ENCODE measurements around the gene LRRC71. TPM values are rescaled to one million over a fixed set of nuclear protein-coding genes. Genes with fewer than 3 reads are reported as not detected.

LRRC71 gene
- total and polyA plus RNA-seq, 2 donors (not counting 1 experiment from before 2014, with no cell fraction given): not detected

DNA sequence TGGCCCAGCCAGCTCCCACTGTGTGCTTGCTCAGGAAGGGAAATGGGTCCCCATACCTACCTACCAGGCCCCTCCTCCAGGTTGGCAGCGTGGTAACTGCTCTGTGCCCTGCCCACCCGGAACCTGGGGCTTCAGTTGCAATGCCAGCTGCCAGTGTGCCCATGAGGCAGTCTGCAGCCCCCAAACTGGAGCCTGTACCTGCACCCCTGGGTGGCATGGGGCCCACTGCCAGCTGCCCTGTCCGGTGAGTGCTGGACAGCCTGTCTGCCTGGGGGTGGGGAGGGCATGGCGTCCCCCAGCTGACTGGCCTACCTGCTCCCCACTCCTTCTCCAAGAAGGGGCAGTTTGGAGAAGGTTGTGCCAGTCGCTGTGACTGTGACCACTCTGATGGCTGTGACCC lies 10.8 kb upstream of the LRRC71 start:
- CTCF ChIA-PET: no interaction called here
- TF ChIP-seq, protein P1, sequence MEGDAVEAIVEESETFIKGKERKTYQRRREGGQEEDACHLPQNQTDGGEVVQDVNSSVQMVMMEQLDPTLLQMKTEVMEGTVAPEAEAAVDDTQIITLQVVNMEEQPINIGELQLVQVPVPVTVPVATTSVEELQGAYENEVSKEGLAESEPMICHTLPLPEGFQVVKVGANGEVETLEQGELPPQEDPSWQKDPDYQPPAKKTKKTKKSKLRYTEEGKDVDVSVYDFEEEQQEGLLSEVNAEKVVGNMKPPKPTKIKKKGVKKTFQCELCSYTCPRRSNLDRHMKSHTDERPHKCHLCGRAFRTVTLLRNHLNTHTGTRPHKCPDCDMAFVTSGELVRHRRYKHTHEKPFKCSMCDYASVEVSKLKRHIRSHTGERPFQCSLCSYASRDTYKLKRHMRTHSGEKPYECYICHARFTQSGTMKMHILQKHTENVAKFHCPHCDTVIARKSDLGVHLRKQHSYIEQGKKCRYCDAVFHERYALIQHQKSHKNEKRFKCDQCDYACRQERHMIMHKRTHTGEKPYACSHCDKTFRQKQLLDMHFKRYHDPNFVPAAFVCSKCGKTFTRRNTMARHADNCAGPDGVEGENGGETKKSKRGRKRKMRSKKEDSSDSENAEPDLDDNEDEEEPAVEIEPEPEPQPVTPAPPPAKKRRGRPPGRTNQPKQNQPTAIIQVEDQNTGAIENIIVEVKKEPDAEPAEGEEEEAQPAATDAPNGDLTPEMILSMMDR (IDR thresholded peaks at IDR 0.05): no peak
- no peak for TF ChIP-seq EZH2 (IDR thresholded peaks at IDR 0.05; ENCODE audit: borderline replicate concordance, insufficient read depth, low read depth, low read length, poor library complexity, severe bottlenecking)

GRCh38 chr1:156910309-156910782 lies 10.1 kb upstream of the LRRC71 start:
- ATAC-seq (ENCODE audit: low read depth) (peak; percentile 41), DNase-seq (peak; percentile 58)
- H3K27ac Mint-ChIP-seq: no peak overlapping the region
- H3K9me3 ChIP-seq (ENCODE audit: control extremely low read depth in 1 of 3, control insufficient read depth in 2 of 3, insufficient read depth in 1 of 3, low read length in 2 of 3): peaks cover 0 to 11% (median 0%) of the 10 kb centered on the region in 3 donors
- WGBS (ENCODE audit: insufficient coverage): 79% methylated on average over 8 of the region's 18 CpGs
- H2AFZ ChIP-seq (ENCODE audit: insufficient read depth, low read depth, low read length, poor library complexity, severe bottlenecking): no peak overlapping the region
- no peak overlapping the region for H3K4me2 ChIP-seq (replicated peaks; ENCODE audit: low read depth, low read length, poor library complexity, severe bottlenecking)
- peaks cover 2% of the 10 kb centered on the region for H3K4me1 Mint-ChIP-seq
- TF ChIP-seq EZH2 (IDR thresholded peaks at IDR 0.05; ENCODE audit: borderline replicate concordance, insufficient read depth, low read depth, low read length, poor library complexity, severe bottlenecking): no peak
- TF ChIP-seq, protein P1 (IDR thresholded peaks at IDR 0.05): peak; percentile 75
- no peaks in the 10 kb centered on the region for H3K9me3 Mint-ChIP-seq (ENCODE audit: insufficient read depth)
- H3K4me3 ChIP-seq (ENCODE audit: control extremely low read depth in 1 of 5, extremely low read depth in 1 of 5, insufficient read depth in 1 of 5, low read depth in 2 of 5, low read length in 4 of 5): no peak overlapping the region
- no peak overlapping the region for H3K4me3 Mint-ChIP-seq
- H3K9ac ChIP-seq (ENCODE audit: low read length): no peak overlapping the region
- POLR2A ChIA-PET: no interaction called here
- no peaks in the 10 kb centered on the region for H3K4me1 ChIP-seq (ENCODE audit: control insufficient read depth in 2 of 2, insufficient read depth in 2 of 2, low read length in 2 of 2)
- H3K27ac ChIP-seq (ENCODE audit: low read length in 2 of 2): no peak overlapping the region
- intact Hi-C loops (cut with micrococcal nuclease): loop anchor here (5.0 kb wide), 1 partner anchor 247 kb away; no protein-coding TSS in a partner anchor
- H3K79me2 ChIP-seq (ENCODE audit: control insufficient read depth, insufficient read depth, low read length): no peaks in the 10 kb centered on the region
- H4K20me1 ChIP-seq (ENCODE audit: control insufficient read depth, insufficient read depth, low read length, poor library complexity, severe bottlenecking): no peaks in the 10 kb centered on the region
- CTCF ChIA-PET: interaction anchor here (1.3 kb wide), 1 partner anchor 9 kb away, joined by 3 read pairs; no protein-coding TSS in a partner anchor
- peaks cover 39% of the 10 kb centered on the region for H3K27me3 Mint-ChIP-seq
- H3K36me3 ChIP-seq (replicated peaks in 1 of 2; ENCODE audit: control extremely low read depth in 1 of 2, control insufficient read depth in 1 of 2, extremely low read depth in 1 of 2, insufficient read depth in 2 of 2, low read length in 1 of 2): no peaks in the 10 kb centered on the region
- H3K27me3 ChIP-seq (replicated peaks in 1 of 4; ENCODE audit: control extremely low read depth in 1 of 4, control insufficient read depth in 3 of 4, insufficient read depth in 4 of 4, low read length in 3 of 4): peaks cover 0 to 21% (median 3%) of the 10 kb centered on the region in 4 experiments

More for the DNA sequence above, 10.8 kb upstream of the LRRC71 start:
- no peak overlapping the region for H3K9ac ChIP-seq (ENCODE audit: low read length)
- DNase-seq: no peak
- peaks cover 0 to 19% (median 3%) of the 10 kb centered on the region in 4 experiments for H3K27me3 ChIP-seq (replicated peaks in 1 of 4; ENCODE audit: control extremely low read depth in 1 of 4, control insufficient read depth in 3 of 4, insufficient read depth in 4 of 4, low read length in 3 of 4)
- no peak overlapping the region for H3K27ac ChIP-seq (ENCODE audit: low read length in 2 of 2)
- no peak overlapping the region for H3K4me3 ChIP-seq (ENCODE audit: control extremely low read depth in 1 of 5, extremely low read depth in 1 of 5, insufficient read depth in 1 of 5, low read depth in 2 of 5, low read length in 4 of 5)
- ATAC-seq (ENCODE audit: low read depth): no peak
- no peak overlapping the region for H2AFZ ChIP-seq (ENCODE audit: insufficient read depth, low read depth, low read length, poor library complexity, severe bottlenecking)
- peaks cover 0 to 11% (median 0%) of the 10 kb centered on the region in 3 donors for H3K9me3 ChIP-seq (ENCODE audit: control extremely low read depth in 1 of 3, control insufficient read depth in 2 of 3, insufficient read depth in 1 of 3, low read length in 2 of 3)
- no peaks in the 10 kb centered on the region for H3K4me1 ChIP-seq (ENCODE audit: control insufficient read depth in 2 of 2, insufficient read depth in 2 of 2, low read length in 2 of 2)
- peaks cover 2% of the 10 kb centered on the region for H3K4me1 Mint-ChIP-seq
- intact Hi-C loops (cut with micrococcal nuclease): loop anchor here (5.0 kb wide), 1 partner anchor 248 kb away; no protein-coding TSS in a partner anchor
- H3K4me2 ChIP-seq (replicated peaks; ENCODE audit: low read depth, low read length, poor library complexity, severe bottlenecking): no peak overlapping the region
- no peaks in the 10 kb centered on the region for H3K36me3 ChIP-seq (replicated peaks in 1 of 2; ENCODE audit: control extremely low read depth in 1 of 2, control insufficient read depth in 1 of 2, extremely low read depth in 1 of 2, insufficient read depth in 2 of 2, low read length in 1 of 2)
- no peaks in the 10 kb centered on the region for H4K20me1 ChIP-seq (ENCODE audit: control insufficient read depth, insufficient read depth, low read length, poor library complexity, severe bottlenecking)
- no peaks in the 10 kb centered on the region for H3K9me3 Mint-ChIP-seq (ENCODE audit: insufficient read depth)
- H3K27me3 Mint-ChIP-seq: peaks cover 32% of the 10 kb centered on the region
- POLR2A ChIA-PET: no interaction called here
- H3K4me3 Mint-ChIP-seq: no peak overlapping the region
- WGBS (ENCODE audit: insufficient coverage): 95% methylated on average over 5 of the region's 5 CpGs
- no peak overlapping the region for H3K27ac Mint-ChIP-seq
- no peaks in the 10 kb centered on the region for H3K79me2 ChIP-seq (ENCODE audit: control insufficient read depth, insufficient read depth, low read length)
